ENCODE results near the gene GTPBP4. TPM values are rescaled to one million over a fixed set of nuclear protein-coding genes. Genes with fewer than 3 reads are reported as not detected.

The GTPBP4 gene
- total RNA-seq, 1 experiment from 2014 or later: 44.6 TPM

DNA sequence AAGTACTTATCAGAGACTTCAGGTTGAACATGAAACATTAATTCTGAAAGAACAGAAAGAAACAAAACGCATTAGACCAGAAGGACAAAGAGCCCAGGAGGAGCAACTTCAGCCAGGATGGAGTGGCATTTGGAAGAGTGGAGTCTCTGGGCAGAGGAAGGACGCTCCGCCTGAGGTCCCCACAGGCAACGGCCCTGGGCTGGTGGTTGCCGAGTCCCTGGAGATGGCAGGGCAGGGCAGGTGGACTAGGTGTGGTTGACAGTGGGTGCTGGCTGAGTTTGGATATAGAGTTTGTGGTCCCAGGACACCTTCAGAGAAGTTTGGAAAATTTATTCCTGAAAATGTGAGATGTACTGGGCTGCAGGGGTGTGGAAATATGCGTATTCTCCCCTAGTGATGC, 29.4 kb upstream of the GTPBP4 start:
- Histone ChIP-seq H3K4me2 (ENCODE audit: low read length) (no peak overlapping the region), H3K27me3 (ENCODE audit: low read length) (no peaks in the 10 kb centered on the region; the same call in 1 of the 2 replicates), H3K9me3 (ENCODE audit: low read length) (no peaks in the 10 kb centered on the region), H3K27ac (ENCODE audit: low read length) (no peak overlapping the region), H3K36me3 (ENCODE audit: low read depth, low read length) (no peaks in the 10 kb centered on the region), H4K20me1 (ENCODE audit: low read length) (no peaks in the 10 kb centered on the region), H3K9me2 (replicated peaks; ENCODE audit: low read length) (no peaks in the 10 kb centered on the region), H3K4me1 (ENCODE audit: insufficient read depth, low read length) (no peaks in the 10 kb centered on the region), H3F3A (ENCODE audit: low read length, unreplicated experiment) (no peaks in the 10 kb centered on the region), H3K9ac (ENCODE audit: low read length) (no peak overlapping the region), H3K79me2 (ENCODE audit: low read length) (no peaks in the 10 kb centered on the region), H2AFZ (ENCODE audit: low read length) (no peak overlapping the region), H3K4me3 (ENCODE audit: low read length) (no peak overlapping the region)
- intact Hi-C loops (cut with micrococcal nuclease): no loop called here
- BruUV-seq (replicated peaks): no TSS peak
- ChIA-PET POLR2A (ENCODE audit: unreplicated experiment) (no interaction called here), CTCF (no interaction called here)
- no peak for TF ChIP-seq EZH2phosphoT487 (IDR thresholded peaks at IDR 0.05; ENCODE audit: borderline replicate concordance, low read length)
- no peak for TF ChIP-seq EZH2 (IDR thresholded peaks at IDR 0.05; ENCODE audit: low read length, unreplicated experiment)
- TF ChIP-seq, protein P1, sequence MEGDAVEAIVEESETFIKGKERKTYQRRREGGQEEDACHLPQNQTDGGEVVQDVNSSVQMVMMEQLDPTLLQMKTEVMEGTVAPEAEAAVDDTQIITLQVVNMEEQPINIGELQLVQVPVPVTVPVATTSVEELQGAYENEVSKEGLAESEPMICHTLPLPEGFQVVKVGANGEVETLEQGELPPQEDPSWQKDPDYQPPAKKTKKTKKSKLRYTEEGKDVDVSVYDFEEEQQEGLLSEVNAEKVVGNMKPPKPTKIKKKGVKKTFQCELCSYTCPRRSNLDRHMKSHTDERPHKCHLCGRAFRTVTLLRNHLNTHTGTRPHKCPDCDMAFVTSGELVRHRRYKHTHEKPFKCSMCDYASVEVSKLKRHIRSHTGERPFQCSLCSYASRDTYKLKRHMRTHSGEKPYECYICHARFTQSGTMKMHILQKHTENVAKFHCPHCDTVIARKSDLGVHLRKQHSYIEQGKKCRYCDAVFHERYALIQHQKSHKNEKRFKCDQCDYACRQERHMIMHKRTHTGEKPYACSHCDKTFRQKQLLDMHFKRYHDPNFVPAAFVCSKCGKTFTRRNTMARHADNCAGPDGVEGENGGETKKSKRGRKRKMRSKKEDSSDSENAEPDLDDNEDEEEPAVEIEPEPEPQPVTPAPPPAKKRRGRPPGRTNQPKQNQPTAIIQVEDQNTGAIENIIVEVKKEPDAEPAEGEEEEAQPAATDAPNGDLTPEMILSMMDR (conservative IDR thresholded peaks at IDR 0.05; ENCODE audit: low read depth, low read length): no peak
- ATAC-seq: no peak
- DNase-seq: no peak

DNA sequence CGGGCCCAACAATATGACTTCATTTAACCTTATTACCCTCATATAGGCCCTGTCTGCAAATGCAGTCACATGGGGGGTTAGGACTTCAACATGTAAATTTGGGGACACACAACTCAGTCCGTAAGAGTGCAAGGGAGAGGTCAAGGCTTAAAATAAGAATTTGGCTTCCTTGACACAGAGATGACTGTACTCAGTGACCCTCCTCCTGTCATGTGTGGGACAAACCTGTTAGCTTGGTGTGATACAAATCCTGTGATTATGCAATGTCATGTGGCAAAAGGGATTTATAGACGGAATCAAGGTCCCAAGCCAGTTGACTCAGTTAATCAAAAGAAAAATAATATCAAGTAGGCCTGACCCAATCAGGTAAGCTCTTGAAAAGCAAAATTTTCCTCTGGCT, 25.9 kb upstream of the GTPBP4 start:
- Histone ChIP-seq H3K27ac (ENCODE audit: low read length) (no peak overlapping the region), H3K9ac (ENCODE audit: low read length) (no peak overlapping the region), H3K9me2 (replicated peaks; ENCODE audit: low read length) (no peaks in the 10 kb centered on the region), H2AFZ (ENCODE audit: low read length) (no peak overlapping the region), H3K36me3 (ENCODE audit: low read depth, low read length) (no peaks in the 10 kb centered on the region), H3K4me3 (ENCODE audit: low read length) (no peak overlapping the region), H3K79me2 (ENCODE audit: low read length) (no peaks in the 10 kb centered on the region), H3K27me3 (ENCODE audit: low read length) (no peaks in the 10 kb centered on the region), H3F3A (ENCODE audit: low read length, unreplicated experiment) (no peaks in the 10 kb centered on the region), H3K9me3 (ENCODE audit: low read length) (no peaks in the 10 kb centered on the region), H4K20me1 (ENCODE audit: low read length) (no peaks in the 10 kb centered on the region), H3K4me2 (ENCODE audit: low read length) (no peak overlapping the region), H3K4me1 (ENCODE audit: insufficient read depth, low read length) (no peaks in the 10 kb centered on the region)
- DNase-seq (no peak), ATAC-seq (no peak)
- CTCF ChIA-PET: no interaction called here
- TF ChIP-seq EZH2 (IDR thresholded peaks at IDR 0.05; ENCODE audit: low read length, unreplicated experiment): no peak
- TF ChIP-seq EZH2phosphoT487 (IDR thresholded peaks at IDR 0.05; ENCODE audit: borderline replicate concordance, low read length): no peak
- TF ChIP-seq, protein P1 (conservative IDR thresholded peaks at IDR 0.05; ENCODE audit: low read depth, low read length): no peak
- intact Hi-C loops (cut with micrococcal nuclease): no loop called here
- POLR2A ChIA-PET (ENCODE audit: unreplicated experiment): no interaction called here
- no TSS peak for BruUV-seq (replicated peaks)

DNA sequence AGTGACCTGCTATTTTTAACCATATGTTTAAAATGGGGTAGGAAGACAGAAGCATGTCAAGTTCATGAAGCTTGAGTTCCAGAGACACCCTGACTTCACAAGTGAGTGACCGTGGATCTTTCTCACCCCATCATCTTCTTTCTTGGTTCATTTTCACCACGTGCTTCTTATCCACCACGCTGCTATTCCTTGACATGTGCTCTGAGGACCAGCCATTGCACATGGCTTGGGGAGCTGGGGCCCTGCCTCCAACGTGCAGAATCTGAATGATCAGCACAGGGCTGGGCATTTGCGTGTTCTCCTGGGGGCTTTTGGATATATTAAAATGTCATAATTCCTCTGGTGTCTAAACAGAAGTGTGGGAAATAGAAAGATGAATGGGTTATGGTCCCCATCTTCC, 25.0 kb upstream of the GTPBP4 start:
- Histone ChIP-seq H3K4me1 (ENCODE audit: insufficient read depth, low read length) (no peaks in the 10 kb centered on the region), H3K4me2 (ENCODE audit: low read length) (no peak overlapping the region), H3K9me3 (ENCODE audit: low read length) (no peaks in the 10 kb centered on the region), H3K9me2 (replicated peaks; ENCODE audit: low read length) (no peaks in the 10 kb centered on the region), H3K79me2 (ENCODE audit: low read length) (no peaks in the 10 kb centered on the region), H3K27me3 (ENCODE audit: low read length) (no peaks in the 10 kb centered on the region), H3K36me3 (ENCODE audit: low read depth, low read length) (no peaks in the 10 kb centered on the region), H3F3A (ENCODE audit: low read length, unreplicated experiment) (no peaks in the 10 kb centered on the region), H2AFZ (ENCODE audit: low read length) (no peak overlapping the region), H3K27ac (ENCODE audit: low read length) (no peak overlapping the region), H3K9ac (ENCODE audit: low read length) (no peak overlapping the region), H3K4me3 (ENCODE audit: low read length) (no peak overlapping the region), H4K20me1 (ENCODE audit: low read length) (no peaks in the 10 kb centered on the region)
- BruUV-seq (replicated peaks): no TSS peak
- ChIA-PET CTCF (no interaction called here), POLR2A (ENCODE audit: unreplicated experiment) (no interaction called here)
- DNase-seq: no peak
- TF ChIP-seq EZH2phosphoT487 (IDR thresholded peaks at IDR 0.05; ENCODE audit: borderline replicate concordance, low read length) (no peak), EZH2 (IDR thresholded peaks at IDR 0.05; ENCODE audit: low read length, unreplicated experiment) (no peak)
- TF ChIP-seq, protein P1 (conservative IDR thresholded peaks at IDR 0.05; ENCODE audit: low read depth, low read length): no peak
- intact Hi-C loops (cut with micrococcal nuclease): no loop called here
- no peak for ATAC-seq
